Measurements from ENCODE around the gene CANX.

CANX gene

GRCh38 chr5:179778591-179778990 lies 79.8 kb downstream of the CANX start:
- no peak for DNase-seq

GRCh38 chr5:179779826-179780225 lies 81.1 kb downstream of the CANX start:
- DNase-seq, result no peak

GRCh38 chr5:179780362-179780761 lies 81.6 kb downstream of the CANX start:
- DNase-seq, result no peak
